ENCODE data around the gene FAM20A. TPM values are rescaled to one million over a fixed set of nuclear protein-coding genes. Genes with fewer than 3 reads are reported as not detected.

Gene FAM20A
- total and polyA plus RNA-seq, 2 of the 8 experiments (the other 6 are each of a cell fraction or from before 2014, with no cell fraction given) = 3.6 to 11.9 TPM

GRCh38 chr17:68613739-68614298 lies 12.7 kb upstream of the FAM20A start:
- POLR2A ChIA-PET (ENCODE audit: partially characterized antibody) = interaction anchor here (1.2 to 1.3 kb wide), 2 partner anchors 12 to 101 kb away, joined by 3 to 8 read pairs; partner anchors contain the start of gene PRKAR1A
- Histone ChIP-seq H2BK20ac (ENCODE audit: low read length) (no peak overlapping the region), H2BK15ac (ENCODE audit: low read length) (no peak overlapping the region)
- TF ChIP-seq RNF2 (IDR thresholded peaks at IDR 0.05; ENCODE audit: borderline replicate concordance, low read depth, low read length, missing control alignments, poor library complexity, severe bottlenecking) (no peak), CBX5 (IDR thresholded peaks at IDR 0.05; ENCODE audit: low read depth, low read length) (no peak)

More at GRCh38 chr17:68613739-68614298, 12.7 kb upstream of the FAM20A start:
- Histone ChIP-seq H4K91ac (replicated peaks; ENCODE audit: insufficient read length, low read length) (no peak overlapping the region), H3K9ac (replicated peaks in 1 of 4; ENCODE audit: extremely low read depth in 1 of 4, low read depth in 3 of 4, low read length in 3 of 4) (no peak overlapping the region), H3K14ac (ENCODE audit: insufficient read length) (no peak overlapping the region), H2AFZ (ENCODE audit: low read length) (peak overlapping the region; percentile 97), H3K4me2 (ENCODE audit: insufficient read depth in 1 of 2, low read depth in 2 of 2, low read length in 2 of 2) (no peak overlapping the region), H4K20me1 (replicated peaks in 1 of 2; ENCODE audit: control insufficient read depth in 1 of 2, insufficient read depth in 2 of 2, low read length in 2 of 2) (no peaks in the 10 kb centered on the region), H3K79me2 (ENCODE audit: control insufficient read depth in 1 of 2, insufficient read depth in 2 of 2, low read length in 2 of 2) (no peaks in the 10 kb centered on the region), H4K8ac (ENCODE audit: extremely low read depth, insufficient read depth, low read length) (no peak overlapping the region; the same call in 1 of the 2 replicates), H2BK5ac (ENCODE audit: low read depth, low read length) (no peak overlapping the region), H3K4me3 (ENCODE audit: extremely low read depth in 1 of 4, insufficient read depth in 2 of 4, low read depth in 3 of 4, low read length in 4 of 4) (no peak overlapping the region), H3K36me3 (ENCODE audit: control insufficient read depth in 2 of 4, insufficient read depth in 4 of 4, low read length in 3 of 4) (peaks cover 0 to 5% (median 0%) of the 10 kb centered on the region in 4 experiments; a peak in 2 of 8 replicates), H2BK12ac (ENCODE audit: low read depth, low read length) (no peak overlapping the region), H4K5ac (ENCODE audit: insufficient read length, low read depth, low read length) (no peak overlapping the region), H3K27ac (ENCODE audit: low read depth, low read length) (no peak overlapping the region), H3K23me2 (ENCODE audit: low read depth, low read length) (no peaks in the 10 kb centered on the region), H3K9me3 (ENCODE audit: insufficient read depth in 2 of 2, low read depth in 1 of 2, low read length in 1 of 2) (peaks cover 9 to 13% of the 10 kb centered on the region in 2 experiments), H3K56ac (replicated peaks; ENCODE audit: insufficient read length, low read depth, low read length) (no peak overlapping the region), H3K27me3 (replicated peaks in 1 of 4; ENCODE audit: control insufficient read depth in 3 of 4, extremely low read depth in 1 of 4, insufficient read depth in 3 of 4, low read length in 3 of 4) (no peaks in the 10 kb centered on the region), H3K18ac (ENCODE audit: extremely low read depth, low read length) (no peak overlapping the region), H3K23ac (ENCODE audit: insufficient read length) (no peak overlapping the region), H3K4ac (replicated peaks; ENCODE audit: insufficient read length, low read depth, low read length) (peak overlapping the region; percentile 27), H3K79me1 (ENCODE audit: low read depth, low read length) (no peaks in the 10 kb centered on the region), H3K4me1 (replicated peaks in 1 of 4; ENCODE audit: control insufficient read depth in 3 of 4, insufficient read depth in 4 of 4, low read length in 3 of 4) (no peaks in the 10 kb centered on the region), H2BK120ac (replicated peaks; ENCODE audit: low read depth, low read length) (no peak overlapping the region), H2AK5ac (ENCODE audit: low read depth, low read length) (no peak overlapping the region)
- peak; percentile 49 to 66 for DNase-seq (ENCODE audit: low read depth in 1 of 2, low spot score in 2 of 2)
- CTCF ChIA-PET (ENCODE audit: partially characterized antibody) = interaction anchor here (0.5 to 3.8 kb wide), 47 partner anchors 8 to 605 kb away, joined by 3 to 27 read pairs (median 4); partner anchors contain the start of gene FAM20A
- FAIRE-seq = peak; percentile 85
- 55% methylated on average over 5 of the region's 5 CpGs; no CpG with 5 or more reads in 1 of the 2 experiments for WGBS, 2 experiments (ENCODE audit: extremely low coverage in 1 of 2, insufficient coverage in 1 of 2, insufficient read length in 1 of 2, insufficient replicate concordance in 2 of 2, low coverage in 1 of 2, low lambda C conversion rate in 2 of 2, missing lambda C conversion rate in 1 of 2)
